Neural cell (in vitro differentiated cells): ENCODE results near the gene MACF1. TPM values are rescaled to one million over a fixed set of nuclear protein-coding genes. Genes with fewer than 3 reads are reported as not detected.

Experiments
- H2AFZ ChIP-seq: fragments of 200-600, 300-800 bp; sonication (generic), shearing (Covaris generic); 2 replicates; pipeline ENCODE4 v1.6.0; 2014; ENCODE audit warnings: low read depth, mild to moderate bottlenecking, antibody characterized with exemption, low read length, moderate library complexity
- H3F3A ChIP-seq: fragments of 200-600 bp; shearing (Covaris generic); 2 replicates; pipeline ENCODE4 v1.6.1; 2016; ENCODE audit warnings: mild to moderate bottlenecking, moderate library complexity, mixed read lengths, antibody characterized with exemption, low read length; ENCODE audit not compliant: insufficient read depth, poor library complexity, severe bottlenecking
- H3K27ac ChIP-seq: fragments of 200-600, 300-800 bp; sonication (generic), shearing (Covaris generic); 2 replicates; pipeline ENCODE4 v1.5.1; 2014; ENCODE audit warnings: mild to moderate bottlenecking, low read length, moderate library complexity
- H3K27me3 ChIP-seq: fragments of 300-800, 200-600 bp; sonication (generic), shearing (Covaris generic); 2 replicates; pipeline ENCODE4 v1.6.0; 2014; ENCODE audit warnings: mild to moderate bottlenecking, low read depth, low read length, moderate library complexity; ENCODE audit not compliant: insufficient read depth
- H3K36me3 ChIP-seq: fragments of 300-800, 200-600 bp; sonication (generic), shearing (Covaris generic); 2 replicates; pipeline ENCODE4 v1.5.1; 2014; ENCODE audit warnings: mild to moderate bottlenecking, antibody characterized with exemption, low read length, moderate library complexity; ENCODE audit not compliant: insufficient read depth
- H3K4me2 ChIP-seq: fragments of 300-800, 200-600 bp; sonication (generic), shearing (Covaris generic); 2 replicates; pipeline ENCODE4 v1.6.0; 2014; ENCODE audit warnings: mild to moderate bottlenecking, low read length
- H3K4me3 ChIP-seq: fragments of 300-800, 200-600 bp; sonication (generic), shearing (Covaris generic); 2 replicates; pipeline ENCODE4 v1.5.1; 2014; ENCODE audit warnings: mild to moderate bottlenecking, low read length, moderate library complexity
- H3K79me2 ChIP-seq: fragments of 200-600 bp; shearing (Covaris generic); replicated peaks from 2 replicates; pipeline ENCODE4 v1.6.0; 2014; ENCODE audit warnings: mild to moderate bottlenecking, low read length, moderate library complexity; ENCODE audit not compliant: insufficient read depth
- H3K9ac ChIP-seq: fragments of 300-800, 200-600 bp; sonication (generic), shearing (Covaris generic); 2 replicates; pipeline ENCODE4 v1.6.1; 2016; ENCODE audit warnings: mild to moderate bottlenecking, low read length, mixed read lengths
- H3K9me2 ChIP-seq: fragments of 200-600 bp; shearing (Covaris generic); 2 replicates; pipeline ENCODE4 v1.6.1; 2016; ENCODE audit warnings: mild to moderate bottlenecking, low read length, mixed read lengths; ENCODE audit not compliant: insufficient read depth
- H3K9me3 ChIP-seq: fragments of 200-600, 300-800 bp; sonication (generic), shearing (Covaris generic); 2 replicates; pipeline ENCODE4 v1.6.1; 2016; ENCODE audit warnings: mild to moderate bottlenecking, mixed run types, low read length, moderate library complexity, mixed read lengths
- H4K20me1 ChIP-seq: fragments of 200-600 bp; shearing (Covaris generic); 2 replicates; pipeline ENCODE4 v1.6.1; 2016; ENCODE audit warnings: mild to moderate bottlenecking, mixed run types; ENCODE audit not compliant: insufficient read depth
- CTCF ChIP-seq: fragments of 450-650 bp; IDR thresholded peaks from 2 replicates; pipeline ENCODE4 v1.5.1; 2014; ENCODE audit warnings: antibody characterized with exemption, mild to moderate bottlenecking, moderate library complexity; ENCODE audit not compliant: poor library complexity, severe bottlenecking
- EP300 ChIP-seq: fragments of 450-650 bp; conservative IDR thresholded peaks from 2 replicates; pipeline ENCODE4 v1.6.1; 2014; ENCODE audit warnings: antibody characterized with exemption, mild to moderate bottlenecking, moderate library complexity; ENCODE audit not compliant: poor library complexity, severe bottlenecking
- EZH2 ChIP-seq: fragments of 200-600, 300-800 bp; shearing (Covaris generic), sonication (generic); IDR thresholded peaks from 2 replicates; pipeline ENCODE4 v1.6.1; 2014; ENCODE audit warnings: antibody characterized with exemption, low read length, borderline replicate concordance, mild to moderate bottlenecking; ENCODE audit not compliant: insufficient read depth, poor library complexity, severe bottlenecking
- MXI1 ChIP-seq: fragments of 450-650 bp; conservative IDR thresholded peaks from 2 replicates; pipeline ENCODE4 v1.6.1; 2014; ENCODE audit warnings: antibody characterized with exemption, mild to moderate bottlenecking; ENCODE audit not compliant: poor library complexity, severe bottlenecking
- POLR2AphosphoS5 ChIP-seq: IDR thresholded peaks from 2 replicates; pipeline ENCODE4 v1.6.1; 2012
- RAD21 ChIP-seq: fragments of 450-650 bp; conservative IDR thresholded peaks from 2 replicates; pipeline ENCODE4 v1.6.1; 2014; ENCODE audit warnings: antibody characterized with exemption, mild to moderate bottlenecking, moderate library complexity
- REST ChIP-seq: IDR thresholded peaks from 2 replicates; pipeline ENCODE4 v1.6.1; 2012; ENCODE audit warnings: borderline replicate concordance
- SMC3 ChIP-seq: fragments of 450-650 bp; conservative IDR thresholded peaks from 2 replicates; pipeline ENCODE4 v1.6.1; 2014; ENCODE audit warnings: antibody characterized with exemption, mild to moderate bottlenecking, moderate library complexity; ENCODE audit not compliant: poor library complexity
- TAF1 ChIP-seq: IDR thresholded peaks from 2 replicates; pipeline ENCODE4 v1.6.1; 2012; ENCODE audit warnings: low read depth
- polyA plus RNA-seq: library from polyadenylated mRNA; depleted of rRNA; stranded (reverse); fragments of >200 nt; gene quantifications from 2 replicates; pipeline ENCODE4 v1.2.3, GENCODE V29; 2014

MACF1 gene
- polyA plus RNA-seq, 1 donor from 2014 or later: 176 TPM

- H3K9ac ChIP-seq: no peak overlapping the region
- H3K9me2 ChIP-seq: no peaks in the 10 kb centered on the region
- H3K79me2 ChIP-seq: no peaks in the 10 kb centered on the region
- TF ChIP-seq REST: no peak
- no peak for TF ChIP-seq CTCF
- no peak for TF ChIP-seq SMC3
- no peak for TF ChIP-seq EP300
- TF ChIP-seq POLR2AphosphoS5: no peak
- no peak for TF ChIP-seq RAD21
- no peak for TF ChIP-seq EZH2
- TF ChIP-seq TAF1: no peak
- no peak for TF ChIP-seq MXI1
- no peaks in the 10 kb centered on the region for H4K20me1 ChIP-seq
- H3K4me2 ChIP-seq: no peak overlapping the region
- peaks cover 53% of the 10 kb centered on the region for H3K36me3 ChIP-seq
- no peak overlapping the region for H3K4me3 ChIP-seq
- H2AFZ ChIP-seq: no peak overlapping the region
- no peaks in the 10 kb centered on the region for H3K27me3 ChIP-seq
- H3K27ac ChIP-seq: no peak overlapping the region
- H3F3A ChIP-seq: no peaks in the 10 kb centered on the region
- no peaks in the 10 kb centered on the region for H3K9me3 ChIP-seq
Observed at GRCh38 chr1:39458991-39459390, 254.5 kb downstream of the MACF1 start.

- no peaks in the 10 kb centered on the region for H3K79me2 ChIP-seq
- no peaks in the 10 kb centered on the region for H3K9me2 ChIP-seq
- H3K27ac ChIP-seq: no peak overlapping the region
- no peak overlapping the region for H2AFZ ChIP-seq
- H4K20me1 ChIP-seq: no peaks in the 10 kb centered on the region
- TF ChIP-seq SMC3 (no peak), MXI1 (no peak), TAF1 (no peak), RAD21 (no peak), CTCF (no peak), REST (no peak), EZH2 (no peak), POLR2AphosphoS5 (no peak), EP300 (no peak)
- no peaks in the 10 kb centered on the region for H3F3A ChIP-seq
- H3K9ac ChIP-seq: no peak overlapping the region
- no peak overlapping the region for H3K4me2 ChIP-seq
- H3K9me3 ChIP-seq: no peaks in the 10 kb centered on the region
- H3K4me3 ChIP-seq: no peak overlapping the region
- no peaks in the 10 kb centered on the region for H3K27me3 ChIP-seq
- peaks cover 44% of the 10 kb centered on the region for H3K36me3 ChIP-seq
Observed at GRCh38 chr1:39462074-39462473, 257.6 kb downstream of the MACF1 start.
